ENCODE measurements around the gene STAT1. TPM values are rescaled to one million over a fixed set of nuclear protein-coding genes. Genes with fewer than 3 reads are reported as not detected.
"Not testable (repeated sequence)": the region's sequence is repeated elsewhere in the genome, so short reads cannot be mapped to it uniquely, and the experiment has no call there.

STAT1 gene
- total RNA-seq, 1 donor from 2014 or later, result 29.8 TPM

- DNase-seq, result no peak
These were observed 32.6 kb downstream of the STAT1 start for GRCh38 chr2:190981333-190981732.

- DNase-seq, result no peak
These were observed 33.3 kb downstream of the STAT1 start for GRCh38 chr2:190980630-190981209.

DNA sequence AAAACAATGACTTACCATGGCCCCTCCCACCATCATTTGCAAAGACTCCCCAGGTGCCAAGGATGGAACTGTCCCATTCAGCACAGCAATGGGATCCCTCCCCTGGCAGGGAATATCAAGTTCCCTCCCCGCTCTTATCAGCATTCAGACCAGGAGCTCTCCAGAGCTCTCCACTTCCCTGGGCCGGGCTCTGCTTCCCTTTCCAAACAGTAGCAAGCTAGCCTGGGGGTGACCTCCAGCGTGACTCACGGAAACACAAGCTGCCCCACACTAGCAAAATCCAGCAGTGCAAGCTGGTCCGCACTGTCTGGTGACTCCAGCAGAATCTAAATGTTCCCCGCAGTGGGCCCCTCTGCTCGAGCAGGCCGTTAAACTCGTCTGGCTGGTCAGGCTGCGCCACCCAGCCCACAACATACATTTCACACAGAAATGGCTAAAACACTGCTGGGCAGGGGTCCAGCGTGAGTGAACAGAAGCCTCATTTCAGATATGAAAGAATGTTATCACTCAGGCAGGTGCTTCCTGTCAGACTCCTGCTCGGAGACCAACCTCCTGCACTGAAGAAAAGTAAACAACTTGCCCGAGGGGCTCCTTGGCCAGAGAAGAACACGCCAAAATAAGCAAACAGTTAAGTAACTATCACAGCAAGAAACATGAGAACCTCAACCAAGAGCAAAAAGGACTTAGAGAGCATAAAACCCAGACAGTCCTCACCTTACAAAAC is 33.9 kb downstream of the STAT1 start:
- no peak for DNase-seq

GRCh38 chr2:190978389-190979053 is 35.5 kb downstream of the STAT1 start:
- DNase-seq, result no peak

DNA sequence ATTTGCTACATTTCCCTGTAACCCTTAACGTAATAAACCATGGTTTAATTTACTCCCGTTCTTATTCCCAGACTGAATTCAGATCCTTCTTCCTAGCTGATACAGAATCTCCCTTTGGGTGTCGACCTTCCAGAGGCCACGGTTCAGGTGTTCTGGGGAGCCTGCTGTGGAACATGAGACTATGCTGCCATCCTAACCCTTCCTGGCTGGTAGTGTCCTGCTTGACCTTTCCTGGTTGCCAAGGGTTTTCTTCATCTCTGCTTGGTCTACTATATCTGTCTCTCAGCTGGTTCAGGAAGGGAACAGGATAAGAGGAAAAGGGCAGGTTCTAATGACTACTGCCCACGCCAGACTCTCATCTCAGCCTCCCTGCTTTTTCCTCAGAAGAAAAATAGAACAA is 36.5 kb downstream of the STAT1 start:
- DNase-seq, result no peak

GRCh38 chr2:190976521-190976920 is 37.5 kb downstream of the STAT1 start:
- no peak for DNase-seq

DNA sequence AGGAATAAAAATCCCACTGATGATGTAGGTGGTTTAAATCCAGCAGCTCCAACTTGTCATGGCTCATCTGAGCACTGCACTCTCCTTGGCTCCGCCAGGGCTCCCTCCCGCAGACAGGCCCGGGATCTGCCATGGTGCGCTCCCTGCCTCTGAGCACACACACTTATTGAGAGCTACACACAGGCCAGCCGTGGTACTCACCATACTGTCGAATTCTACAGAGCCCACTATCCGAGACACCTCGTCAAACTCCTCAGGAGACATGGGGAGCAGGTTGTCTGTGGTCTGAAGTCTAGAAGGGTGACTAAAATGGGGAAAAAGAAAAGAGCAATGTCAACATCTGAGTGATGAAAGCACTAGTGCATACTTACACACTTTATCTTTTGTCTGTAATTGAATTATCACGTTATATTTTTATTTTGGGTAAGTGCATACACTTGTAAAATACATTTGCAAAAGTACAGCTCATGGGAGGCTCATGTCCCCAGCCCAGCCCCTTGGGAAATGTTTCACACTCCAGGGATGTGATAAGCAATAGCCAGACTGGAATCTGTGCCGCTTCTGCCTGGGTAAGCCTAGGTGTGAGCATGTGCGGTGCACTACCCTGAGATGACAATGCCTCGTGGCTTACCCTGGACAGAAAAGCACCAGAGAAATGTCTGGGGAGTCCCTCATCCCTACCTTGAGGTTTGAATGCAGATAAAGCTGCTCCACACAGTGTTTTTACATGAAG is 39.2 kb downstream of the STAT1 start:
- DNase-seq, result no peak

GRCh38 chr2:190973726-190974628 is 40.0 kb downstream of the STAT1 start:
- DNase-seq, result no peak

DNA sequence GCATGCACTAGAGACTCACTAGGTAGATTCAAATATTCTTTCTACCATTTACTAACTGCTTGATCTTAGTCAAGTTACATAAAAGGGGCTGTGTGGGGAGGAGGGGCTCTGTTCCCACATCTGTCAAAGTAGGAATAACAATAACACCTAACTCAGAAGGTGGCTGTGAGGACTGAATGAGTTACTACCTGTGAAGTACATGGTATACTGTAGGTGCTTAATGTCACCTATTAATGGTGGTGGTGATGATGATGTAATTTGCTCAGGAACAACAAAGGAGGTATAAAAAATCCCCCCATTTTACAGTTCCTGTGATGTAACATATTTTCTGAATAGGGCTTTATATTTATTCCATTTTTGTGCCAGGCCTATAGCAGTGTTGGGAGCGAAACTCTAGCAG is 40.7 kb downstream of the STAT1 start:
- no peak for DNase-seq

DNA sequence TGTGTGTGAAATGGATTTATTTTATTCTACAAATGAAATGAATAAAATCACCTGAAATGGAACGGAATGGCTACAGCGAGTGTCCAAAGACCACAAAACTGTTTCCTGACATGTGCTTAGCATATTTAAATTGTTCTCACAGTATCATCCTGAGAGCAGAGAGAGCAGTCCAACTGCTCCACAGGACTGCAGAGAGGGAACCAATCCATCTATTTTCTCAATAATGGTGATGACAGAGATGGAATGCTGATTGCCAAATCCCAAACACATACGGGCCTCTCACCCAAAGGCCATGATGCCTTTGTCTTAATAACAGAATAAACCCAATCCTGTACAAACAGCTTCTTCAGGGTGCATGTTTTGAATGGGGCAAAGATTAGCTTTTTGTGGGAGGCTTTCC is 41.1 kb downstream of the STAT1 start:
- DNase-seq, result no peak

DNA sequence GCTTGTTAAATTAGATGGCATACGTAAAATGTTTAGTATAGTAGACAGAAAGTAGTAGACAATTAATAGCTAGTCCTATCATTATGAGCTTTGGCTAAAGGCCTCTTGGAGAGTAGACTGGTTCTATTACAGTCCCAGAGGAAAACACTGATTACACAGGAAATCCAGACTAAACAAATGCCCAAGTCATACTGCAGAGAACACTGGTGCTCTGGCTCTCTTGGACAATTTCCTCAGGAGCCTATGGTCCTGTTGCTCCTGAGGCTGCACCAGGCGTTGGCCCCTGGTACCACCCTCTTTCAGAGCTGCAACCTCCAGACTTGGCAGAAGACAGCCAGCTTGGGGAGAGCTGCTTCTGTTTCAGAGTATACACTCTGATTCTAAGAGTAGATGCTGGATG is 41.8 kb downstream of the STAT1 start:
- DNase-seq, result no peak

GRCh38 chr2:190970873-190971506 is 43.0 kb downstream of the STAT1 start:
- no peak for DNase-seq

DNA sequence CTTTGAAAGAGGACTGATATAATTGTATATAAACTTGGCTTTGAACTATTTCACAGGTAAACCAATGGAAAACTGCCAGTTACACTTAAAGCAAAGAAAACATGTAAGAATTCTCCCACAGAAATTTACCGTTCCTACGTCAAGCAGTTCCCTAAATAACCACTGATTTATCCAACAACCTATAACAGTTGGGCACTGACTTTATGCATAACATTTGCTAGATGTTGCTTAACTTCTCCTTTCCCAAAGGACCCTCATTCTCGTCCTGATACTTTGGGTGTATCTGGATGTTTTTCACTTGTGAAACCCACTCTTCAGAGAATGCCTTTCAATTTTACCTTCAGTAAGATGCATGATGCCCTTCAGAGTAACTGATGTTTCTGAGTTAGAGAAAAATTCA is 43.8 kb downstream of the STAT1 start:
- no peak for DNase-seq

GRCh38 chr2:190968522-190968921 is 45.4 kb downstream of the STAT1 start:
- no peak for DNase-seq

DNA sequence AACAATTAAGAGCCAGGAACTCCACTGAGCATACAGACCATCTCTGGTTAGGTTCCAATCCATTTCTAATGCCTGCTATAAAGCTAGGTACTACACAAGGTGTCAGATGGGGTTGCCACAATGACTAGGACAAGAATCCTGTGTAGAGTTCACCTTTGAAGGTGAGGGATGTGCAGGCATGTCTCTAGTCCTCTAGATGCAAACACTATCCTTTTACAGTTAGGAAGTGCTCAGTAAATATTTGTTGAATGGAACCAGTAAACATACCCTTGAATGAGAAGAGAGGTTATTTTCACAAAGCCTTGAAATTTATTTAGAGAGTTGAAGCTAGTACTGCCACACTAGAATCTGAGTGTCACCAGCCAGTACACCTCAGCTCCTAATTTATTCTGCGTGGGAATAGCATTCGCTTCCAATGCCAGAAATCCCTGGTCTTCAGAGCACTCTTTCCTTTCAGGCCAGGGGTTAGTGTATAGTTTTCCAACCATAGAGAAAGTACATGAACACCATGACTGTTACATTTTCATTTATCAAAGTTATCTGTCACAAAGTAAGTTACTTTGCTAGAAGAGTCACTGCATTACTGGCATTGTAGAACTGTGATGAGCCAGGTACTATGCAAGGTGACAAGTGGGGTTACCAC is 48.3 kb downstream of the STAT1 start:
- no peak for DNase-seq

DNA sequence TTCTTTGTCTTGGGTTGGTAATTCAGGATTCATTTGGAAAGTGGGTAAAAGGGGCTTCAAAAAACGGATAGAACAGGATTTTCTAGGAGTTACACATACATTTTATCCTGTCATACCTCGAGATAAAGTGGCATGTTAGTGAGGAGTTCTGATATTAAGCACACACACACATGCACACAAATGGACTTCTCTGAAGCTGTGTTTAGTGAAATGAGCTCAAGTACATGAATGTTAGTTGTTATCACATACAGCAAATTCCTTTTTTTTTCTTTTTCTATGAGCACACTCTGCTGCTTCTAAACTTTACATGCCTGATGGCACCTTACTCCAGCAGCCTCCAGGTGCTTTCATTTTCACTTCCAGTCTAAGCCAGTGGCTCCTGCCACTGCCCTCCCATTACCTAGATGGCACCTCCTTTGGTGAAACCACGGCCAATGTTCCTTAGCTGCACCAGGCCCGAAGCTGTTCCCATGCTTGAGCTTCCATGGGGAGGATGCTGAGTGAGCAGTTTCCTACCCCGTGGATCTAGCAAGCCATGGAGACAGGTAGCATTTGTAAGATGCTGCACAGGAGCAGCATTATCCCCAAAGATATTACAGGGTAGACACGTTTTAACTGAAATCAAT is 49.7 kb downstream of the STAT1 start:
- DNase-seq, result no peak

DNA sequence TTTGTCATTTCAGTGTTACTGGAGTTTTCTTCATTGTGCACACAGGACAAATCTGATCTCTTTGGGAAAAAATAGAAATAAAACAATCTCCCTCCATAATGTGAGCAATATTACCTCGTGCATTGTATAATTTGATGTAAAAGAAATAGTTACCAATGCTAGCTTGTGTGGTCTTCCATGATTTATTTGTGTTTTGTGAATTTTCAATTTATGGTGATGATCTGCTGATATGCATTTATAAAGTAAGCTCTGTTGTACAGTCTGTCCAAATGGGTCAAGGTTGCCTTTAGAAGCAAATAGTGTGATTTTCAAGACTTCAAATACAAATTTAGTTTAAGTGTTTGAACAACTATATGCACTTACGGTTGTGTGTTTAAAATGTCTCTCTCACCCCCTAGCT is 50.9 kb downstream of the STAT1 start:
- no peak for DNase-seq

- DNase-seq, result no peak
These were observed 52.0 kb downstream of the STAT1 start for GRCh38 chr2:190961918-190962487.

DNA sequence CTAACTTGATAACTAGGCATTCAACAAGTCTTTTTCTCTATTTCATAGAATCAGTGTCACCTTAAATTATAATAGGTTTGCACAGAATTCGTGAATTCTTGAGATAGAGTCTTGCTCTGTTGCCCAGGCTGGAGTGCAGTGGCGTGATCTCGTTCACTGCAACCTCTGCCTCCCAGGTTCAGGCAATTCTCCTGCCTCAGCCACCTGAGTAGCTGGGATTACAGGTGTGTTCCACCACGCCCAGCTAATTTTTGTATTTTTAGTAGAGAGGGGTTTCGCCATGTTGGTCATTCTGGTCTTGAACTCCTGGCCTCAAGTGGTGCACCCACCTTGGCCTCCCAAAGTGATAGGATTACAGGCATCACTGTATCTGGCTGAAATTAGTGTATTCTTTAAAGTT is 52.9 kb downstream of the STAT1 start:
- not testable (repeated sequence) for DNase-seq

Measured in occipital lobe (tissue), 2 donors.